Measurements from ENCODE around the gene SLC7A4.

- TF ChIP-seq, protein P1, sequence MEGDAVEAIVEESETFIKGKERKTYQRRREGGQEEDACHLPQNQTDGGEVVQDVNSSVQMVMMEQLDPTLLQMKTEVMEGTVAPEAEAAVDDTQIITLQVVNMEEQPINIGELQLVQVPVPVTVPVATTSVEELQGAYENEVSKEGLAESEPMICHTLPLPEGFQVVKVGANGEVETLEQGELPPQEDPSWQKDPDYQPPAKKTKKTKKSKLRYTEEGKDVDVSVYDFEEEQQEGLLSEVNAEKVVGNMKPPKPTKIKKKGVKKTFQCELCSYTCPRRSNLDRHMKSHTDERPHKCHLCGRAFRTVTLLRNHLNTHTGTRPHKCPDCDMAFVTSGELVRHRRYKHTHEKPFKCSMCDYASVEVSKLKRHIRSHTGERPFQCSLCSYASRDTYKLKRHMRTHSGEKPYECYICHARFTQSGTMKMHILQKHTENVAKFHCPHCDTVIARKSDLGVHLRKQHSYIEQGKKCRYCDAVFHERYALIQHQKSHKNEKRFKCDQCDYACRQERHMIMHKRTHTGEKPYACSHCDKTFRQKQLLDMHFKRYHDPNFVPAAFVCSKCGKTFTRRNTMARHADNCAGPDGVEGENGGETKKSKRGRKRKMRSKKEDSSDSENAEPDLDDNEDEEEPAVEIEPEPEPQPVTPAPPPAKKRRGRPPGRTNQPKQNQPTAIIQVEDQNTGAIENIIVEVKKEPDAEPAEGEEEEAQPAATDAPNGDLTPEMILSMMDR (IDR thresholded peaks at IDR 0.05), result no peak
- no peak for TF ChIP-seq EZH2 (IDR thresholded peaks at IDR 0.05)
- TF ChIP-seq EZH2phosphoT487 (IDR thresholded peaks at IDR 0.05), result no peak
Measured at GRCh38 chr22:21014726-21015465, 17.5 kb downstream of the SLC7A4 start, which contains the start of gene P2RX6.

All from neural progenitor cell (in vitro differentiated cells).